Neutrophil (primary cell): ENCODE results near the gene CNTNAP2.

Experiments
- H3K27ac ChIP-seq: fragments of 200-600 bp; sonication (generic); 2 replicates; pipeline ENCODE4 v1.5.1; 2016; ENCODE audit warnings: mild to moderate bottlenecking, moderate library complexity
- H3K27me3 ChIP-seq: fragments of 200-600 bp; sonication (generic); 2 replicates; pipeline ENCODE4 v1.6.0; 2016; ENCODE audit warnings: mild to moderate bottlenecking
- H3K36me3 ChIP-seq: fragments of 200-600 bp; sonication (generic); 2 replicates; pipeline ENCODE4 v1.5.1; 2017
- H3K4me1 ChIP-seq, 2 experiments: fragments of 200-600 bp in 1 of 2; sonication (generic) in 1 of 2; 1 replicate in 1 of 2; 2 replicates in 1 of 2; pipeline versions ENCODE4 v1.5.1 to v1.6.1; 2013 to 2016; ENCODE audit warnings: low read depth in 1 of 2, low read length in 1 of 2, mild to moderate bottlenecking in 1 of 2, moderate library complexity in 1 of 2; ENCODE audit not compliant: control insufficient read depth in 1 of 2, insufficient read depth in 1 of 2
- H3K4me3 ChIP-seq, 2 experiments: fragments of 200-600 bp in 1 of 2; sonication (generic) in 1 of 2; 1 replicate in 1 of 2; 2 replicates in 1 of 2; pipeline ENCODE4 v1.5.1; 2013 to 2016; ENCODE audit warnings: low read depth in 1 of 2, low read length in 1 of 2, mild to moderate bottlenecking in 1 of 2, moderate library complexity in 1 of 2
- H3K9me3 ChIP-seq: fragments of 200-600 bp; sonication (generic); 2 replicates; pipeline ENCODE4 v1.5.1; 2016
- TF ChIP-seq, protein P1 (sequence below): fragments of 200-600 bp; sonication (generic); IDR thresholded peaks from 2 replicates; pipeline ENCODE4 v1.5.1; 2016; ENCODE audit warnings: antibody characterized with exemption

CNTNAP2 gene

GRCh38 chr7:148436571-148436970 lies 2320.0 kb downstream of the CNTNAP2 start:
- no peaks in the 10 kb centered on the region for H3K9me3 ChIP-seq
- no peaks in the 10 kb centered on the region for H3K27me3 ChIP-seq
- H3K4me3 ChIP-seq, result no peak overlapping the region
- no peaks in the 10 kb centered on the region for H3K4me1 ChIP-seq
- no peaks in the 10 kb centered on the region for H3K36me3 ChIP-seq
- TF ChIP-seq, protein P1, sequence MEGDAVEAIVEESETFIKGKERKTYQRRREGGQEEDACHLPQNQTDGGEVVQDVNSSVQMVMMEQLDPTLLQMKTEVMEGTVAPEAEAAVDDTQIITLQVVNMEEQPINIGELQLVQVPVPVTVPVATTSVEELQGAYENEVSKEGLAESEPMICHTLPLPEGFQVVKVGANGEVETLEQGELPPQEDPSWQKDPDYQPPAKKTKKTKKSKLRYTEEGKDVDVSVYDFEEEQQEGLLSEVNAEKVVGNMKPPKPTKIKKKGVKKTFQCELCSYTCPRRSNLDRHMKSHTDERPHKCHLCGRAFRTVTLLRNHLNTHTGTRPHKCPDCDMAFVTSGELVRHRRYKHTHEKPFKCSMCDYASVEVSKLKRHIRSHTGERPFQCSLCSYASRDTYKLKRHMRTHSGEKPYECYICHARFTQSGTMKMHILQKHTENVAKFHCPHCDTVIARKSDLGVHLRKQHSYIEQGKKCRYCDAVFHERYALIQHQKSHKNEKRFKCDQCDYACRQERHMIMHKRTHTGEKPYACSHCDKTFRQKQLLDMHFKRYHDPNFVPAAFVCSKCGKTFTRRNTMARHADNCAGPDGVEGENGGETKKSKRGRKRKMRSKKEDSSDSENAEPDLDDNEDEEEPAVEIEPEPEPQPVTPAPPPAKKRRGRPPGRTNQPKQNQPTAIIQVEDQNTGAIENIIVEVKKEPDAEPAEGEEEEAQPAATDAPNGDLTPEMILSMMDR, result no peak
- no peak overlapping the region for H3K27ac ChIP-seq

GRCh38 chr7:148437043-148437442 lies 2320.4 kb downstream of the CNTNAP2 start:
- Histone ChIP-seq H3K27me3 (no peaks in the 10 kb centered on the region), H3K4me3 (no peak overlapping the region), H3K36me3 (no peaks in the 10 kb centered on the region), H3K27ac (no peak overlapping the region), H3K4me1 (no peaks in the 10 kb centered on the region), H3K9me3 (no peaks in the 10 kb centered on the region)
- TF ChIP-seq, protein P1, result no peak

DNA sequence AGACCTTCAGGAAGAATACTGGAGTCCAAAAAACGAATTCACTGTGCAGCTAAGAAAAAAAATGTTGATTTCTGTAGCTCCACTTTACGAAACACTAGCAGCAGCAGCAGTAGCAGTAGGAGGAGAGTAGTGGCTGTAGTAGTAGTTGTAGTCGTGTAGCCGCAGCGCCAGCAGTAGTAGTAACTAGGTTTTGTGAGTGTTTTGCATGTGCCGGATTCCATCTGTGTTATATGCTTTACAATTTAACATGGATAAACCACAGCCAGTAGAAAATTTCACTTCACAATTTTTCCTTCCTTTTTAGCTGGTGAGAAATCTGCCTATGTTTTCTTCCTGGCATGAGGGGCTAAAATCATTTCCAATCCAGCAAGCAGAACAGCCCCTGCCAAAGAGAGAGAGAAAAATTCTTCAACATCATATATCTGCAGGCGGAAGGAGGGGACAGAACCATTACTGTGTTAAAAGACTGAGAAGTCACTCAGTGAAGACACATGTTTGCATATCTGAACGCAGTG lies 2325.6 kb downstream of the CNTNAP2 start:
- Histone ChIP-seq H3K4me1 (no peaks in the 10 kb centered on the region), H3K27me3 (no peaks in the 10 kb centered on the region), H3K4me3 (no peak overlapping the region), H3K27ac (no peak overlapping the region), H3K36me3 (no peaks in the 10 kb centered on the region), H3K9me3 (peaks cover 9% of the 10 kb centered on the region)
- TF ChIP-seq, protein P1, result no peak

- Histone ChIP-seq H3K27ac (no peak overlapping the region), H3K36me3 (no peaks in the 10 kb centered on the region), H3K4me1 (no peaks in the 10 kb centered on the region), H3K9me3 (peaks cover 9% of the 10 kb centered on the region), H3K4me3 (no peak overlapping the region), H3K27me3 (no peaks in the 10 kb centered on the region)
- TF ChIP-seq, protein P1, result no peak
Measured at GRCh38 chr7:148442933-148443332, 2326.3 kb downstream of the CNTNAP2 start.

GRCh38 chr7:148445260-148446044 lies 2328.9 kb downstream of the CNTNAP2 start:
- Histone ChIP-seq H3K4me1 (no peaks in the 10 kb centered on the region), H3K27ac (no peak overlapping the region), H3K36me3 (no peaks in the 10 kb centered on the region), H3K4me3 (no peak overlapping the region), H3K27me3 (no peaks in the 10 kb centered on the region), H3K9me3 (peaks cover 9% of the 10 kb centered on the region)
- TF ChIP-seq, protein P1, result no peak
